HG02623 (cell line): ENCODE measurements around the gene FTSJ3.

Source experiments
- ATAC-seq: cut with Tn5 transposase; IDR thresholded peaks from one replicate; pipeline ENCODE4 v1.9.1; 2021; ENCODE audit warnings: moderate library complexity; ENCODE audit not compliant: unreplicated experiment

FTSJ3 gene

GRCh38 chr17:63830904-63831491 lies 3.5 kb upstream of the FTSJ3 start:
- no peak for ATAC-seq

DNA sequence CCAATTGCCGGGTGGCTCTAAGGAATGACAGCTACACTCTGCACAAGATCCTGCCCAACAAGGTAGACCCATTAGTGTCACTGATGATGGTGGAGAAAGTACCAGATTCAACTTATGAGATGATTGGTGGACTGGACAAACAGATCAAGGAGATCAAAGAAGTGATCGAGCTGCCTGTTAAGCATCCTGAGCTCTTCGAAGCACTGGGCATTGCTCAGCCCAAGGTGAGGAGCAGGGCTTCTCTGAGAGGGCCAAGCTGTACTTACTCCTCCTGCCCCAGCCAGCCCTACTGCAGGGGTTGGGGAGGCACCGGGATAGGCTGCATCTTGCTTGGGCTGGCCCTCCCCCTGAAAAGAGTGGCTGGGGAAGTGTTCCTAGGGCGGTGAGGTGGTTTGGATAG lies 2.8 kb upstream of the FTSJ3 start:
- ATAC-seq: no peak

DNA sequence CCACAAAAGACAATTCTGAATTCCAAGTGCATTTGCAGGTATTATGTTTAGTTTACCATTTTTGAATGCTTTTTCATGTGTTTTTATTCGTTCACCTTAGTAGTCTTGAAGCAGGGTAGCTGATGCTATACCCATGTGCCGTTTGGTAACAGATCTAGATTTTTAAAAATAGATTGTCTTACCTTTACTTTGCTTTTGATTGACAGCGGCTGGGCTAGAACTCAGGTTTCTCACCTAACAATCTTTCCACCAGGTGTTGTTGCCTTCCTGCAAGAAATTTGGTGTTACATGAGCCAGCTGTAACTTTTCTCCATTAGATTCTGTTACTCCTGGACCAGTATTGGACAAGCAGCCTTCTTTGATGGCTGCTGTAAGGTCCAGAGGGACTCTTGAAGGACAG lies 1.5 kb upstream of the FTSJ3 start:
- no peak for ATAC-seq

DNA sequence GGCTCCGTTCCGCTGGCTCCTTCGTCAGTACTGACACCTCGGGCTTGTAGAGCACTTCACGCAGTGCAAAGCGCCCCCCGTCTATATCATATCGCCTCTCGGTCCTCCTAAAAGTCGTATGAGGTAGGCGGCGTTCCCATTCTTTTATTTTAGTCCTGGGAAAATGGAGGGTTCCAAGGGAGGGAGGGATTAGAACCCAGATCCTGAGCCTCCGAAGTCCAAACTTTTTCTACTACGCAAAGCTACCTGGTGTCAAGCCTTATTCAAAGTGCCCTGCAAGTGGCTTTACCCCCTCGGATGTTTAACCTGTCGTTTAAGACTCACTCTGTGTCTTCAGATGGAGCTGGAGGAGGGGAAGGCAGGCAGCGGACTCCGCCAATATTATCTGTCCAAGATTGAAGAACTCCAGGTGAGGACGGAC lies 348 bp upstream of the FTSJ3 start:
- no peak for ATAC-seq

DNA sequence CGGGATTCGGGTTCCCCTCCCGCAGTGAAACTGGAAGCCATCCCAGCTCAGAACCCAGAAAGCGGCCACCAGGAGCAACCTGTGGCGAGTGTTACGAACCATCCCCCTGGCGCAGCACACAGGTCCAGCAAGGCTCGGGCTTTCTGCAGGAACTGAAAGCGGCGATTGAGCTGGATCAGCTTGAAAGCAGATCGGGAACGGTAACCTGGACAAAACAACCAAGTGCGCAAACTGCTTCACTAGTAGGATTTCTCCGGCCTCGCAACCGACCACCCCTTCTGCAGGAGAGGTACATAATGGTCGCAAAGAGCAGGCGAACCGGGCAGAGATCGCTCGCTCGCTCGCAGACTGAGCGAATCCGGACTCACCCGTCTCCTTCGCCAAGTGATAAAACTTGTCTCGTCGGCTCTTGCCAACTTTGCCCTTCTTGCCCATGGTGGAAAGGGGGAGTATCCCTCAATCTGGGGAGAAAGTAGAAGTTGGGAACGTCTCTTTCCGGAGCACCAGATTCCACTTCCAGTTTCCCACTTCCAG lies 928 bp downstream of the FTSJ3 start:
- no peak for ATAC-seq

GRCh38 chr17:63824362-63824761 lies 3.1 kb downstream of the FTSJ3 start:
- ATAC-seq: no peak

- no peak for ATAC-seq
Measured at GRCh38 chr17:63823659-63824331, 3.7 kb downstream of the FTSJ3 start.

DNA sequence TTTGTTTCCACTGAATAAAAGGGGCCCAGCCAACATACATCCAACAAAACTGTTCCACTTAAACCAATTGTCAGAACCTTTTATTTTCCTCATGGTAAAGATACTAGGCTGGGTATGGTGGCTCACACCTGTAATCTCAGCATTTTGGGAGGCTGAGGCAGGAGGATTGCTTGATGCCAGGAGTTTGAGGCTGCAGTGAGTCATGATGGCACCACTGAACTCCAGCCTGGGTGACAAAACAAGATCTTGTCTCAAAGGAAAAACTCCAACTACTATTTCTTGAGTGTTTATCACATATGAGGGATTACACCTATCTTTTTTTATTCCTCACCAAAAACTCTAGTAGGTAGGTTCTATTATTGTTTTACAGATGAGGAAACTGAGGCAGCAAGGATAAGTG lies 4.9 kb downstream of the FTSJ3 start:
- no peak for ATAC-seq

DNA sequence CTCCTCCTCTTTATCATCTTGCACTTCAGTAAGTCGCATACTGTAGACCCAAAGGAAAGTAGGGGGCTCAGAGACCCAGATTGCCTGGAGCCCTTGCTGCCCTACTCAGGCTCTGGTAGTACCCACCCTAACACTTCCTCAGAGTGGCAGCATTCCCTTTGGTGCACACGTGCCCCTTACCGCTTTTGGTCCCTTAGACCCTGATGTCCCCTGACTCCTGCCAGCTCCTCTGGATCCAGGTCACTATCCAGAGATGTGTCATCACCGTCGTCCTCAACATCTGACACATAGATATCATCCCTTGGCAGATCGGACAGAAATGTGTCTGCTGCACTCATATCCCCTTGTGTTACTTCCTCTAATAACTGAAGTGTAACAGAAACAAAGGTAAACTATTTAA lies 5.7 kb downstream of the FTSJ3 start:
- no peak for ATAC-seq

DNA sequence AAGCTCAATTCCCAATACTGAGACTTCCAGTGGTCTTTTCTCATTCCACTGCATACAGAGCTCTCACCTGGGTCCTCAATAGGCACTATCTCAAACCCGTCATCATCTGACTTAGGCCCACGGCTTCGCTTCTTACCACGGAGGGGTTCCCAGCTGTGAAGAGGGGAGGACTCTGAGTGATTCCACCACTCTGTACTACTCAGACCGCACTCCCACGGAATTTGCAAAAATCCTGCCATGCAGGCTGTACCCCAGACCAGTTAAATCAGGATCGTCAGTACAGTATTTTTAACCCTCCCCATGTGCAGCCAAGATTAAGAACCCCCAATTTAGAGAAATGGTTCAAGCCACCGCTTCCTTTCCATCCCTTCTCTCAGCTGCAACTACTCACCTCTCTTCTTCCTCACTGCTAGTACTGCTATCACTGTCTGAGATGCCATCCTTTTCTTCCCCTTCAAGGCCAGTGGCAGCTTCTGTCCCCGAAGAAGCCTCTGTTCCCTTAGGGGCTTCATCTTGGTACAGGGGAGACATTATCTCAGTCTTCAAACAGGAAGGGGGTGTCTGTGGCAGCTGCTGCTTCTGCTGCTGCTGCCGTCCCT lies 6.4 kb downstream of the FTSJ3 start:
- ATAC-seq: no peak

DNA sequence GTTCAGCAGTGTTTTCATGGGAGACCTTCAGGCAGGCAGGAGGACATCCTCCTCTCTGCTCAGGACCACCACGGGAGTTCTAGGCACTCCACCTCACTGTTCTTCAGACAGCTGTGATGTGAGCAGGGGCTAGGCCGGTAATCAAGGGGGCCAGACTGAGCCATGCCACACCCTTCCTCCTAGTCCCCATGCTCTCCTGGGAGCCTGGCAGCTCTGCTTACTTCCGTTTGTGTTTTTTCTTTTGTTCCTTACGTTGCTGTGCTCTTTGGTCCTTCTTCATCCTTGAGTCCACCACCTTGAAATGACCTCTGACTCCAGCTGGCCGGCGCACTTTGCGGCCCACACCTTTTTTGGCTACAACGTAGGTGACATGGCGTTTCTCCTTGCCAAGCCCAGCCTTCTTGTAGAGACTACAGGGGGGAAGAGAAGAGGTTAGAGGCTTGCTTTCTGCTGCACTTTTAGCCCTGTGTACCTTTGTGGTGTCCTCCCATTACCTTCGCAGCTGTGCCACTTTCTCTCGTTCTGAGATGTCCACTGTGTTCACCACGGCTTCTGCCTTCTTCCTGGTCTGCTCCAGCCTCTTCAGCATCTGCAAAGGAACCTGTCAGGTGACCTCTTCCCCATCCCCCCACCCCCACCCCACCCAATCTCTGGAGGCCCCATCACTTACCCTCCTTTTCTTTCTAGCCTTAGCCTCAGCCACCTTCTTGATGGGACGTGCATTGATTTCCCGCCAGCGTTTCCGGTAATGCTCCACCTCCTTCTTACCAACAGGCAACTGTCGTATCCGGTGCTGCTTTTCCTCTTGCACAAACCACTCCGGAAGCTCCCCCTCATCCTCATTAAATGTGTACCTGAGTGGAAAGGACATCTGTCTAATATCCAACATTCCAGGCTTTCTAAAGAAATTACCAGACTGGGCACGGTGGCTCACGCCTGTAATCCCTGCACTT lies 7.6 kb downstream of the FTSJ3 start:
- no peak for ATAC-seq

DNA sequence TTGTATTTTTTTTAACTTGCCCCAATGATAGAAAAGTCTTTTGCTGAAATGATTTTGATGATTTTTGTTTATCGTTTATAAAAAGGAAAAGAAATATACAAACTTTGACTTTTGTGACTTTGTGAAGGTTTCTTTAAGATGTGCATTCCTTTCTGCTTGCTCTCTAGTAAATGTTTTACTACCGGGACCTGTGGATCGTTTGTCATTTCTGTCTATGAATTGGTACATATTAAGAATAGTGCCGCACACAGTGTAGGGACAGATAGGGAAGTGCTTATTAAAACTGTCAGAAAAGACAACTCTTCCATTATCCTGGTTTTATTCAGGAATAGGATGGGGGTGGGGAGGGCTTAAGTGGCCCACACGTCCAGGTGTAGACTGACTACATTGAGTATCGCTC lies 8.3 kb downstream of the FTSJ3 start:
- ATAC-seq: no peak

DNA sequence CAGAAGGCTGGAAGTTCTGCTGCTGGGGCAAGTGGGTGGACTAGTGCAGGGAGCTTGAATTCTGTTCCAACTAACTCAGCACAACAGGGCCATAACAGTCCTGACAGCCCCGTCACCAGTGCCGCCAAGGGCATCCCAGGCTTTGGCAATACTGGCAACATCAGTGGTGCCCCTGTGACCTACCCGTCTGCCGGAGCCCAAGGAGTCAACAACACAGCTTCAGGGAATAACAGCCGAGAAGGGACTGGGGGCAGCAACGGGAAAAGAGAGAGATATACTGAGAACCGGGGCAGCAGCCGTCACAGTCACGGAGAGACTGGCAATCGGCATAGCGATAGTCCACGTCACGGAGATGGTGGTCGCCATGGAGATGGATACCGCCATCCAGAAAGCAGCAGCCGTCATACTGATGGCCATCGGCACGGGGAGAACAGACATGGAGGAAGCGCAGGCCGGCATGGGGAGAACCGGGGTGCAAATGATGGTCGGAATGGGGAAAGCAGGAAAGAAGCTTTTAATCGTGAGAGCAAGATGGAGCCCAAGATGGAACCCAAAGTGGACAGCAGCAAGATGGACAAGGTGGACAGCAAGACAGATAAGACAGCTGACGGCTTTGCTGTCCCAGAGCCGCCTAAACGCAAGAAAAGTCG lies 9.6 kb downstream of the FTSJ3 start:
- no peak for ATAC-seq

GRCh38 chr17:63816669-63817068 lies 10.8 kb downstream of the FTSJ3 start:
- no peak for ATAC-seq

GRCh38 chr17:63816123-63816522 lies 11.3 kb downstream of the FTSJ3 start:
- ATAC-seq: no peak

- ATAC-seq: no peak
Measured at GRCh38 chr17:63809970-63810369, 17.5 kb downstream of the FTSJ3 start.

DNA sequence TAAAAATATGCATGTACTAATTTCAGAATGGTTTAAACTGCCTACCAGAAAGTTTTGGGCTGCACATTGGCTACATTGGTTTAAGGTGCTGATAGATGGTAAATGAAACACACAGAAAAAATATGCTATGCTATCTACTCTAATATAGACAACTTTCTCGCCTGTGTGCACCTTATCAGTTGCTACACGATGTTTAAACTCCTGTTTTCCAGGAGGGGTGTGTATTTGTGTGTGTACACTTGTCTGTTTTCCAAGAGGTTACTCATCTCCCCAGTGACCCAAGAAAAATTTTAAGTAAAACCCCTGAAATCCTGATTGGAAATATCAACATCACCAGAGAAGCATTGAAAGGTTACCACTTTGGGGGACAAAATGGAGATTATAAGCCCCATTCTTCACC lies 21.9 kb downstream of the FTSJ3 start:
- ATAC-seq: no peak

GRCh38 chr17:63804328-63804727 lies 23.1 kb downstream of the FTSJ3 start:
- no peak for ATAC-seq

DNA sequence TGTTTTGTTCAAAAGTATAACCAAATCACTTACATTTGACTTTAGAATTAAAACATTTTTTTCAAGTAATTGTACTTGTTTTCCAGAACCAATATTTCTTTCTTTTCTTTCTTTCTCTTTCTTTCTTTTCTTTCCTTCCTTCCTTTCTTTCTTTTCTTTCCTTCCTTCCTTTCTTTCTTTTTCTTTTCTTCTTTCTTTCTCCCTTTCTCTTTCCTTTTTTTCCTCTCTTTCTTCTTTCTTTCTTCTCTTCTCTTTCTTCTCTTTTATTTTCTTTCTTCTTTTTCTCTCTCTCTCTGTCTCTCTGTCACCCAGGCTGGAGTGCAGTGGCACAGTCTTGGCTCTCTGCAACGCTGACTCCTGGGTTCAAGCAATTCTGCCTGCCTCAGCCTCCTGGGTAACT lies 26.7 kb downstream of the FTSJ3 start:
- no peak for ATAC-seq

DNA sequence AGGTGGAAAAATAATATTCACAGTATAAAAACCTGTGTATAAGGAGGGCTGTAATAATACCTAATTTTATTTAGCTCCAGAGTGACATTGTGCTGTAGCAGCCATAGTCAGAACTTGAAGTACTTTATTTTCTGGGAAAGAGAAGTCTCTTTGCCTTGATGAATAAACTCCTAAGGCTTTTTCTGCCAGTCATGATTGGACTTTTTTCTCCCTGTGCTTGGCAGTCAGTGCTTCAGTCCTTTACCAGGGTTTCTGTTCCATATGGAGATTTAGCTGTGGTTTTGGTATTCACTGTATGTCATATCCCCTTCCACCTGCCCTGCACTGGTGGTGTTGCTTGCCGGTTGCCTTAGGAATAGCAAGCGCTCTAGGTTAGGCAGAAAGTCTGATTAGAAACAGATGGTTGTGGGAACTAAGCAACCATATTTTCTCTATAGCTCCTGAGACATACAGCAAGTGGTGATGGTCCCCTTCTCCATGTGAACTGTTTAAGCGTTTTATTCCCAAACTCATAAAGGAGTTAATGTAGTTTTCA lies 28.8 kb downstream of the FTSJ3 start:
- no peak for ATAC-seq
